ENCODE measurements around the gene ZNF19.

GRCh38 chr16:71500964-71501363 lies 11.8 kb upstream of the ZNF19 start:
- TF ChIP-seq CTCF (IDR thresholded peaks at IDR 0.05) (no peak), POLR2A (IDR thresholded peaks at IDR 0.05) (no peak)

Data from right lobe of liver (tissue), 4 donors.